Measurements from ENCODE around the gene CPO. TPM values are rescaled to one million over a fixed set of nuclear protein-coding genes. Genes with fewer than 3 reads are reported as not detected.

Gene CPO
- polyA plus RNA-seq (2013, experiment 1 of 4) = not detected
- polyA plus RNA-seq (2013, experiment 2 of 4) = 0.27 TPM
- not detected for polyA plus RNA-seq (2013, experiment 3 of 4)
- 0.20 TPM for polyA plus RNA-seq (2013, experiment 4 of 4)

GRCh38 chr2:206939340-206939739 lies at the start of gene CPO:
TSS of gene CPO (plus strand) at chr2:206939518. CDS start at chr2:206939600, 82 bp downstream.
- Histone ChIP-seq H3K4me3 (ENCODE audit: insufficient read depth, low read depth, low read length) (no peak within 1 kb of the TSS), H3K9me3 (ENCODE audit: control insufficient read depth, low read length) (no peaks in the 10 kb centered on the region), H3K4me1 (ENCODE audit: control insufficient read depth, insufficient read depth, low read length) (peaks cover 6% of the 10 kb centered on the region), H3K27me3 (ENCODE audit: control insufficient read depth, insufficient read depth, low read length, poor library complexity, severe bottlenecking) (no peaks in the 10 kb centered on the region), H3K27ac (ENCODE audit: insufficient read depth, low read depth, low read length, poor library complexity, severe bottlenecking) (no peak within 1 kb of the TSS), H3K36me3 (ENCODE audit: control insufficient read depth, insufficient read depth, low read length) (no peaks in the 10 kb centered on the region)
- 92 to 93% methylated on average over 2 of the region's 2 CpGs for WGBS, 2 experiments

- Histone ChIP-seq H3K9me3 (ENCODE audit: control insufficient read depth, low read length) (no peaks in the 10 kb centered on the region), H3K36me3 (ENCODE audit: control insufficient read depth, insufficient read depth, low read length) (no peaks in the 10 kb centered on the region), H3K27ac (ENCODE audit: insufficient read depth, low read depth, low read length, poor library complexity, severe bottlenecking) (no peak overlapping the region), H3K4me3 (ENCODE audit: insufficient read depth, low read depth, low read length) (no peak overlapping the region), H3K27me3 (ENCODE audit: control insufficient read depth, insufficient read depth, low read length, poor library complexity, severe bottlenecking) (no peaks in the 10 kb centered on the region), H3K4me1 (ENCODE audit: control insufficient read depth, insufficient read depth, low read length) (no peaks in the 10 kb centered on the region)
- 78 to 89% methylated on average over 2 of the region's 2 CpGs for WGBS, 2 experiments
Measured at GRCh38 chr2:206890179-206890578, 49.1 kb upstream of the CPO start.

- H3K9me3 ChIP-seq (ENCODE audit: control insufficient read depth, low read length) = no peaks in the 10 kb centered on the region
- H3K27ac ChIP-seq (ENCODE audit: insufficient read depth, low read depth, low read length, poor library complexity, severe bottlenecking) = no peak overlapping the region
- no peaks in the 10 kb centered on the region for H3K36me3 ChIP-seq (ENCODE audit: control insufficient read depth, insufficient read depth, low read length)
- no peaks in the 10 kb centered on the region for H3K4me1 ChIP-seq (ENCODE audit: control insufficient read depth, insufficient read depth, low read length)
- no peaks in the 10 kb centered on the region for H3K27me3 ChIP-seq (ENCODE audit: control insufficient read depth, insufficient read depth, low read length, poor library complexity, severe bottlenecking)
- no peak overlapping the region for H3K4me3 ChIP-seq (ENCODE audit: insufficient read depth, low read depth, low read length)
- no CpG with 5 or more reads among the region's 1 CpG for WGBS, 2 experiments
Measured at GRCh38 chr2:206890926-206891325, 48.4 kb upstream of the CPO start.

GRCh38 chr2:206915121-206915520 lies 24.2 kb upstream of the CPO start:
- Histone ChIP-seq H3K4me3 (ENCODE audit: insufficient read depth, low read depth, low read length) (no peak overlapping the region), H3K9me3 (ENCODE audit: control insufficient read depth, low read length) (no peaks in the 10 kb centered on the region), H3K36me3 (ENCODE audit: control insufficient read depth, insufficient read depth, low read length) (no peaks in the 10 kb centered on the region), H3K27me3 (ENCODE audit: control insufficient read depth, insufficient read depth, low read length, poor library complexity, severe bottlenecking) (no peaks in the 10 kb centered on the region), H3K27ac (ENCODE audit: insufficient read depth, low read depth, low read length, poor library complexity, severe bottlenecking) (no peak overlapping the region), H3K4me1 (ENCODE audit: control insufficient read depth, insufficient read depth, low read length) (no peaks in the 10 kb centered on the region)
- WGBS, 2 experiments = 82 to 89% methylated on average over 1 of the region's 1 CpG

- Histone ChIP-seq H3K27me3 (ENCODE audit: control insufficient read depth, insufficient read depth, low read length, poor library complexity, severe bottlenecking) (no peaks in the 10 kb centered on the region), H3K27ac (ENCODE audit: insufficient read depth, low read depth, low read length, poor library complexity, severe bottlenecking) (no peak overlapping the region), H3K36me3 (ENCODE audit: control insufficient read depth, insufficient read depth, low read length) (no peaks in the 10 kb centered on the region), H3K9me3 (ENCODE audit: control insufficient read depth, low read length) (no peaks in the 10 kb centered on the region), H3K4me3 (ENCODE audit: insufficient read depth, low read depth, low read length) (no peak overlapping the region), H3K4me1 (ENCODE audit: control insufficient read depth, insufficient read depth, low read length) (no peaks in the 10 kb centered on the region)
- 46 to 50% methylated on average over 2 of the region's 2 CpGs for WGBS, 2 experiments
Measured at GRCh38 chr2:206918263-206918662, 21.1 kb upstream of the CPO start.

- Histone ChIP-seq H3K4me3 (ENCODE audit: insufficient read depth, low read depth, low read length) (no peak overlapping the region), H3K9me3 (ENCODE audit: control insufficient read depth, low read length) (no peaks in the 10 kb centered on the region), H3K4me1 (ENCODE audit: control insufficient read depth, insufficient read depth, low read length) (no peaks in the 10 kb centered on the region), H3K36me3 (ENCODE audit: control insufficient read depth, insufficient read depth, low read length) (no peaks in the 10 kb centered on the region), H3K27ac (ENCODE audit: insufficient read depth, low read depth, low read length, poor library complexity, severe bottlenecking) (no peak overlapping the region), H3K27me3 (ENCODE audit: control insufficient read depth, insufficient read depth, low read length, poor library complexity, severe bottlenecking) (no peaks in the 10 kb centered on the region)
- 87 to 90% methylated on average over 3 of the region's 3 CpGs for WGBS, 2 experiments
Measured at GRCh38 chr2:206920310-206920709, 19.0 kb upstream of the CPO start.

GRCh38 chr2:206920951-206921350 lies 18.4 kb upstream of the CPO start:
- Histone ChIP-seq H3K4me3 (ENCODE audit: insufficient read depth, low read depth, low read length) (no peak overlapping the region), H3K27me3 (ENCODE audit: control insufficient read depth, insufficient read depth, low read length, poor library complexity, severe bottlenecking) (no peaks in the 10 kb centered on the region), H3K36me3 (ENCODE audit: control insufficient read depth, insufficient read depth, low read length) (no peaks in the 10 kb centered on the region), H3K9me3 (ENCODE audit: control insufficient read depth, low read length) (no peaks in the 10 kb centered on the region), H3K27ac (ENCODE audit: insufficient read depth, low read depth, low read length, poor library complexity, severe bottlenecking) (no peak overlapping the region), H3K4me1 (ENCODE audit: control insufficient read depth, insufficient read depth, low read length) (no peaks in the 10 kb centered on the region)
- WGBS, 2 experiments = 86 to 91% methylated on average over 2 of the region's 2 CpGs

GRCh38 chr2:206921529-206921928 lies 17.8 kb upstream of the CPO start:
- H3K27me3 ChIP-seq (ENCODE audit: control insufficient read depth, insufficient read depth, low read length, poor library complexity, severe bottlenecking) = no peaks in the 10 kb centered on the region
- 95 to 99% methylated on average over 5 of the region's 5 CpGs for WGBS, 2 experiments

GRCh38 chr2:206935991-206936842 lies 3.1 kb upstream of the CPO start:
- H3K9me3 ChIP-seq (ENCODE audit: control insufficient read depth, low read length) = no peaks in the 10 kb centered on the region
- H3K4me1 ChIP-seq (ENCODE audit: control insufficient read depth, insufficient read depth, low read length) = no peaks in the 10 kb centered on the region
- no peak overlapping the region for H3K27ac ChIP-seq (ENCODE audit: insufficient read depth, low read depth, low read length, poor library complexity, severe bottlenecking)
- no peaks in the 10 kb centered on the region for H3K36me3 ChIP-seq (ENCODE audit: control insufficient read depth, insufficient read depth, low read length)
- H3K4me3 ChIP-seq (ENCODE audit: insufficient read depth, low read depth, low read length) = no peak overlapping the region
- 83 to 86% methylated on average over 1 of the region's 2 CpGs for WGBS, 2 experiments
- H3K27me3 ChIP-seq (ENCODE audit: control insufficient read depth, insufficient read depth, low read length, poor library complexity, severe bottlenecking) = no peaks in the 10 kb centered on the region

More at GRCh38 chr2:206921529-206921928, 17.8 kb upstream of the CPO start:
- no peaks in the 10 kb centered on the region for H3K4me1 ChIP-seq (ENCODE audit: control insufficient read depth, insufficient read depth, low read length)
- no peak overlapping the region for H3K27ac ChIP-seq (ENCODE audit: insufficient read depth, low read depth, low read length, poor library complexity, severe bottlenecking)
- H3K4me3 ChIP-seq (ENCODE audit: insufficient read depth, low read depth, low read length) = no peak overlapping the region
- H3K9me3 ChIP-seq (ENCODE audit: control insufficient read depth, low read length) = no peaks in the 10 kb centered on the region
- no peaks in the 10 kb centered on the region for H3K36me3 ChIP-seq (ENCODE audit: control insufficient read depth, insufficient read depth, low read length)

GRCh38 chr2:206936843-206937230 lies 2.5 kb upstream of the CPO start:
- Histone ChIP-seq H3K27ac (ENCODE audit: insufficient read depth, low read depth, low read length, poor library complexity, severe bottlenecking) (no peak overlapping the region), H3K27me3 (ENCODE audit: control insufficient read depth, insufficient read depth, low read length, poor library complexity, severe bottlenecking) (no peaks in the 10 kb centered on the region), H3K4me3 (ENCODE audit: insufficient read depth, low read depth, low read length) (no peak overlapping the region), H3K36me3 (ENCODE audit: control insufficient read depth, insufficient read depth, low read length) (no peaks in the 10 kb centered on the region), H3K4me1 (ENCODE audit: control insufficient read depth, insufficient read depth, low read length) (no peaks in the 10 kb centered on the region), H3K9me3 (ENCODE audit: control insufficient read depth, low read length) (no peaks in the 10 kb centered on the region)
- 80 to 83% methylated on average over 1 to 2 of the region's 2 CpGs for whole genome bisulfite sequencing, 2 experiments
